Keratinocyte (primary cell): ENCODE data around the gene SPATA13. TPM values are rescaled to one million over a fixed set of nuclear protein-coding genes. Genes with fewer than 3 reads are reported as not detected.

ENCODE experiments used
- DNase-seq: peaks from one replicate; pipeline ENCODE4 v3.0.0-alpha.2; 2011; ENCODE audit warnings: low read depth, missing footprints, low spot score
- FAIRE-seq: peaks from 2 replicates; lab custom pipeline; 2011; peaks lifted over from hg19 to GRCh38; lab: Jason Lieb, UNC
- H2AFZ ChIP-seq: 2 replicates; pipeline ENCODE4 v1.6.0; 2012; ENCODE audit warnings: low read length, control low read depth, inconsistent platforms; ENCODE audit not compliant: control insufficient read depth
- H3K27ac ChIP-seq: 2 replicates; pipeline ENCODE4 v1.5.1; 2011; ENCODE audit warnings: low read length; ENCODE audit not compliant: control insufficient read depth, insufficient read depth
- H3K27me3 ChIP-seq: 3 replicates; pipeline ENCODE4 v1.6.0; 2011; ENCODE audit warnings: low read length; ENCODE audit not compliant: control insufficient read depth, insufficient read depth; ENCODE audit errors: extremely low read depth
- H3K36me3 ChIP-seq, 2 experiments: 2 replicates in 1 of 2; 3 replicates in 1 of 2; pipeline ENCODE4 v1.5.1; 2011; ENCODE audit warnings: low read length in 2 of 2, mild to moderate bottlenecking in 1 of 2; ENCODE audit not compliant: control insufficient read depth in 2 of 2, insufficient read depth in 2 of 2; ENCODE audit errors: extremely low read depth in 1 of 2
- H3K4me1 ChIP-seq: 3 replicates; pipeline ENCODE4 v1.5.1; 2011; ENCODE audit warnings: low read length; ENCODE audit not compliant: control insufficient read depth, insufficient read depth; ENCODE audit errors: extremely low read depth
- H3K4me2 ChIP-seq: 3 replicates; pipeline ENCODE4 v1.6.0; 2011; ENCODE audit warnings: low read depth, low read length; ENCODE audit not compliant: control insufficient read depth, insufficient read depth; ENCODE audit errors: extremely low read depth
- H3K4me3 ChIP-seq, 3 experiments: fragments of 200-600 bp in 1 of 3; sonication (generic) in 1 of 3; 2 replicates in 2 of 3; 3 replicates in 1 of 3; pipeline ENCODE4 v1.5.1; 2011 to 2016; ENCODE audit warnings: low read length in 3 of 3, mild to moderate bottlenecking in 3 of 3, control low read depth in 2 of 3, inconsistent platforms in 1 of 3, low read depth in 1 of 3, mixed read lengths in 1 of 3, mixed run types in 1 of 3, moderate library complexity in 1 of 3; ENCODE audit not compliant: control insufficient read depth in 2 of 3, insufficient read depth in 2 of 3; ENCODE audit errors: extremely low read depth in 1 of 3
- H3K79me2 ChIP-seq: 2 replicates; pipeline ENCODE4 v1.6.0; 2012; ENCODE audit warnings: low read length; ENCODE audit not compliant: control insufficient read depth, insufficient read depth
- H3K9ac ChIP-seq: 3 replicates; pipeline ENCODE4 v1.6.0; 2011; ENCODE audit warnings: low read length; ENCODE audit not compliant: control insufficient read depth, insufficient read depth; ENCODE audit errors: extremely low read depth
- H3K9me1 ChIP-seq: 3 replicates; pipeline ENCODE4 v1.6.0; 2011; ENCODE audit warnings: low read length; ENCODE audit not compliant: control insufficient read depth, insufficient read depth; ENCODE audit errors: extremely low read depth
- H3K9me3 ChIP-seq: 2 replicates; pipeline ENCODE4 v1.5.1; 2012; ENCODE audit warnings: low read depth, low read length; ENCODE audit not compliant: control insufficient read depth
- H4K20me1 ChIP-seq: 3 replicates; pipeline ENCODE4 v1.6.0; 2011; ENCODE audit warnings: low read length; ENCODE audit not compliant: control insufficient read depth, insufficient read depth; ENCODE audit errors: extremely low read depth
- CTCF ChIP-seq, 3 experiments: IDR thresholded peaks in 1 of 3; conservative IDR thresholded peaks in 1 of 3; optimal IDR thresholded peaks in 1 of 3; 2 replicates in 2 of 3; 3 replicates in 1 of 3; pipeline versions ENCODE3 to v1.5.1; 2011; ENCODE audit warnings: low read length in 3 of 3, mild to moderate bottlenecking in 3 of 3, moderate library complexity in 2 of 3, control low read depth in 1 of 3, inconsistent platforms in 1 of 3; ENCODE audit not compliant: insufficient read depth in 2 of 3; ENCODE audit errors: extremely low read depth in 1 of 3
- EZH2 ChIP-seq: IDR thresholded peaks from one replicate; pipeline ENCODE4 v1.6.1; 2012; ENCODE audit warnings: inconsistent platforms, mild to moderate bottlenecking, low read length, moderate library complexity
- dilution Hi-C: fragments of 300-500 bp; cut with MboI; formaldehyde crosslinking; loops from one replicate; pipeline ENCODE4 v1.7.0; 2020; ENCODE audit warnings: low sequenced_read_pairs; ENCODE audit not compliant: extremely low pct_ligation_motif_present
- polyA plus RNA-seq, 5 experiments: library from polyadenylated mRNA; depleted of rRNA in 3 of 5; stranded (reverse) in 3 of 5; stranded (forward) in 1 of 5; unstranded in 1 of 5; fragments of >200 nt; gene quantifications; 1 replicate in 1 of 5; 2 replicates in 3 of 5; 3 replicates in 1 of 5; pipeline versions ENCODE4 v1.2.1 to v1.2.3, GENCODE V29; 2011 to 2012; ENCODE audit warnings: missing spikeins in 2 of 5, low read depth in 1 of 5, low replicate concordance in 1 of 5

Gene SPATA13
- polyA plus RNA-seq, 1 donor (not counting 4 experiments of a cell fraction or from before 2014, with no cell fraction given): 1.2 TPM

DNA sequence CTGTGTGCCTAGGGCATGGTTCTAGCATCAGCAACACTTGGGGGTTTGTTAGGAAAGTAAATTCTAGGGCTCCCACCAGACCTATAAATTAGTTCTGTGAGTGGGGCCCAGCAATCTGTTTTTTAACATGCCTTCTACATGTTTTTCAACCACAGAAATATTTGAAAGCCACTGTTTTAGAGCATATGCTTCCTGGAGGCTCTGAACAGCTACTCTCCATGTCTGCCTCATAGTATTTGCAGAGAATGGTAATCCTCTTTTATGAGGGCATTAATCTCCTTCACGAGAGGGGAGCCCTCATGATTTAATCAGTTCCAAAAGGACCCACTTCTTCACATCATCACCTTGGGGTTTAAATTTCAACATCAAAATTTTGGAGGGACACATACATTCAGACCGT, 6.0 kb downstream of the SPATA13 start:
- Histone ChIP-seq H4K20me1 (no peaks in the 10 kb centered on the region), H3K4me1 (peaks cover 4% of the 10 kb centered on the region), H3K27ac (no peak overlapping the region), H3K27me3 (peaks cover 7% of the 10 kb centered on the region), H2AFZ (no peak overlapping the region), H3K36me3 (no peaks in the 10 kb centered on the region), H3K4me2 (no peak overlapping the region), H3K9ac (no peak overlapping the region), H3K4me3 (no peak overlapping the region), H3K79me2 (no peaks in the 10 kb centered on the region), H3K9me3 (no peaks in the 10 kb centered on the region), H3K9me1 (no peaks in the 10 kb centered on the region)
- no peak for DNase-seq
- no peak for FAIRE-seq
- dilution Hi-C loops: no loop called here
- no peak for TF ChIP-seq EZH2
- no peak for TF ChIP-seq CTCF (optimal IDR thresholded peaks at IDR 0.05 in 1 of 3, IDR thresholded peaks at IDR 0.05 in 1 of 3, conservative IDR thresholded peaks at IDR 0.05 in 1 of 3; ENCODE audit: extremely low read depth in 1 of 3, insufficient read depth in 2 of 3, low read length in 3 of 3)

DNA sequence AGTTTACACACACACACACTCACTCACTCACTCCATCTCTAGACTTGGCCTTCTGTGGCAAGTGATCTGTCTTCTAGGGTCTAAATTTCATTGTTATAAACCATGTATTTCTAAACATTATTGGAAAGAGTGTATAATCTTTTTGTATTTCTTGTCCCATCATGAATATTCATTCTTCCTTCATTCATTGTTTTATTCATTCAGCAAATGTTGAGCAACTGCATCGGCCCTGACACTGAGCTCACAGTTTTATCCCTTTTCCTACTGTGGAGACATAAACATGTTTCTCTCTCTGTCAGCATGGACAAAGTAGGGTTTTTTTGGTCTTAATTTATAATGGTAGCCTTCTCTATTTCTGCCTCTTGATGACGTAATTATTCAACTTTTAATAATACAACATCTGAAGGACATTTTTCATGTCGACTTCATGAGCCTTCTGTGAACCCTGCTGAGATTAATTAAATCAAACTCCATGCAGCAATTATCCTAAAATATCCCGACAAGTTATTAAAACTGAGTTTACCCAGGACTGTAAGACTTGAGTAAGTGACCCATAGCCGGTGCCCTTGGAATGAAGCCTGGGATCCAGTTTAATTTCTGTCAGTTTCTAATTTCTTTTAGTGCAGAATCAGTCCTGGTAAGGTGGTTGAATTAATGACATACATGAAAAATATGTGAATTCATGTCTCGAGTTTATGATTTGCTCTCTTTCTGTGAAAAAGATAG, 7.3 kb downstream of the SPATA13 start:
- Histone ChIP-seq H3K4me1 (no peaks in the 10 kb centered on the region), H3K27ac (no peak overlapping the region), H3K4me3 (no peak overlapping the region), H3K9ac (no peak overlapping the region), H3K9me1 (no peaks in the 10 kb centered on the region), H3K9me3 (no peaks in the 10 kb centered on the region), H3K4me2 (no peak overlapping the region), H3K27me3 (no peaks in the 10 kb centered on the region), H2AFZ (no peak overlapping the region), H3K79me2 (no peaks in the 10 kb centered on the region), H3K36me3 (no peaks in the 10 kb centered on the region), H4K20me1 (no peaks in the 10 kb centered on the region)
- TF ChIP-seq CTCF (optimal IDR thresholded peaks at IDR 0.05 in 1 of 3, IDR thresholded peaks at IDR 0.05 in 1 of 3, conservative IDR thresholded peaks at IDR 0.05 in 1 of 3; ENCODE audit: extremely low read depth in 1 of 3, insufficient read depth in 2 of 3, low read length in 3 of 3): no peak
- no peak for TF ChIP-seq EZH2
- dilution Hi-C loops: no loop called here
- FAIRE-seq: no peak
- no peak for DNase-seq
